Neural cell (in vitro differentiated cells): ENCODE results near the gene AKAP6. TPM values are rescaled to one million over a fixed set of nuclear protein-coding genes. Genes with fewer than 3 reads are reported as not detected.

Source experiments
- H2AFZ ChIP-seq: fragments of 200-600, 300-800 bp; sonication (generic), shearing (Covaris generic); 2 replicates; pipeline ENCODE4 v1.6.0; 2014; ENCODE audit warnings: low read depth, mild to moderate bottlenecking, antibody characterized with exemption, low read length, moderate library complexity
- H3F3A ChIP-seq: fragments of 200-600 bp; shearing (Covaris generic); 2 replicates; pipeline ENCODE4 v1.6.1; 2016; ENCODE audit warnings: mild to moderate bottlenecking, moderate library complexity, mixed read lengths, antibody characterized with exemption, low read length; ENCODE audit not compliant: insufficient read depth, poor library complexity, severe bottlenecking
- H3K27ac ChIP-seq: fragments of 200-600, 300-800 bp; sonication (generic), shearing (Covaris generic); 2 replicates; pipeline ENCODE4 v1.5.1; 2014; ENCODE audit warnings: mild to moderate bottlenecking, low read length, moderate library complexity
- H3K27me3 ChIP-seq: fragments of 300-800, 200-600 bp; sonication (generic), shearing (Covaris generic); 2 replicates; pipeline ENCODE4 v1.6.0; 2014; ENCODE audit warnings: mild to moderate bottlenecking, low read depth, low read length, moderate library complexity; ENCODE audit not compliant: insufficient read depth
- H3K36me3 ChIP-seq: fragments of 300-800, 200-600 bp; sonication (generic), shearing (Covaris generic); 2 replicates; pipeline ENCODE4 v1.5.1; 2014; ENCODE audit warnings: mild to moderate bottlenecking, antibody characterized with exemption, low read length, moderate library complexity; ENCODE audit not compliant: insufficient read depth
- H3K4me2 ChIP-seq: fragments of 300-800, 200-600 bp; sonication (generic), shearing (Covaris generic); 2 replicates; pipeline ENCODE4 v1.6.0; 2014; ENCODE audit warnings: mild to moderate bottlenecking, low read length
- H3K4me3 ChIP-seq: fragments of 300-800, 200-600 bp; sonication (generic), shearing (Covaris generic); 2 replicates; pipeline ENCODE4 v1.5.1; 2014; ENCODE audit warnings: mild to moderate bottlenecking, low read length, moderate library complexity
- H3K79me2 ChIP-seq: fragments of 200-600 bp; shearing (Covaris generic); replicated peaks from 2 replicates; pipeline ENCODE4 v1.6.0; 2014; ENCODE audit warnings: mild to moderate bottlenecking, low read length, moderate library complexity; ENCODE audit not compliant: insufficient read depth
- H3K9ac ChIP-seq: fragments of 300-800, 200-600 bp; sonication (generic), shearing (Covaris generic); 2 replicates; pipeline ENCODE4 v1.6.1; 2016; ENCODE audit warnings: mild to moderate bottlenecking, low read length, mixed read lengths
- H3K9me2 ChIP-seq: fragments of 200-600 bp; shearing (Covaris generic); 2 replicates; pipeline ENCODE4 v1.6.1; 2016; ENCODE audit warnings: mild to moderate bottlenecking, low read length, mixed read lengths; ENCODE audit not compliant: insufficient read depth
- H3K9me3 ChIP-seq: fragments of 200-600, 300-800 bp; sonication (generic), shearing (Covaris generic); 2 replicates; pipeline ENCODE4 v1.6.1; 2016; ENCODE audit warnings: mild to moderate bottlenecking, mixed run types, low read length, moderate library complexity, mixed read lengths
- H4K20me1 ChIP-seq: fragments of 200-600 bp; shearing (Covaris generic); 2 replicates; pipeline ENCODE4 v1.6.1; 2016; ENCODE audit warnings: mild to moderate bottlenecking, mixed run types; ENCODE audit not compliant: insufficient read depth
- EP300 ChIP-seq: fragments of 450-650 bp; conservative IDR thresholded peaks from 2 replicates; pipeline ENCODE4 v1.6.1; 2014; ENCODE audit warnings: antibody characterized with exemption, mild to moderate bottlenecking, moderate library complexity; ENCODE audit not compliant: poor library complexity, severe bottlenecking
- EZH2 ChIP-seq: fragments of 200-600, 300-800 bp; shearing (Covaris generic), sonication (generic); IDR thresholded peaks from 2 replicates; pipeline ENCODE4 v1.6.1; 2014; ENCODE audit warnings: antibody characterized with exemption, low read length, borderline replicate concordance, mild to moderate bottlenecking; ENCODE audit not compliant: insufficient read depth, poor library complexity, severe bottlenecking
- MXI1 ChIP-seq: fragments of 450-650 bp; conservative IDR thresholded peaks from 2 replicates; pipeline ENCODE4 v1.6.1; 2014; ENCODE audit warnings: antibody characterized with exemption, mild to moderate bottlenecking; ENCODE audit not compliant: poor library complexity, severe bottlenecking
- POLR2AphosphoS5 ChIP-seq: IDR thresholded peaks from 2 replicates; pipeline ENCODE4 v1.6.1; 2012
- RAD21 ChIP-seq: fragments of 450-650 bp; conservative IDR thresholded peaks from 2 replicates; pipeline ENCODE4 v1.6.1; 2014; ENCODE audit warnings: antibody characterized with exemption, mild to moderate bottlenecking, moderate library complexity
- SMC3 ChIP-seq: fragments of 450-650 bp; conservative IDR thresholded peaks from 2 replicates; pipeline ENCODE4 v1.6.1; 2014; ENCODE audit warnings: antibody characterized with exemption, mild to moderate bottlenecking, moderate library complexity; ENCODE audit not compliant: poor library complexity
- TAF1 ChIP-seq: IDR thresholded peaks from 2 replicates; pipeline ENCODE4 v1.6.1; 2012; ENCODE audit warnings: low read depth
- polyA plus RNA-seq: library from polyadenylated mRNA; depleted of rRNA; stranded (reverse); fragments of >200 nt; gene quantifications from 2 replicates; pipeline ENCODE4 v1.2.3, GENCODE V29; 2014
- TF ChIP-seq, protein P1 (sequence below): IDR thresholded peaks from 2 replicates; pipeline ENCODE4 v1.6.1; 2012; ENCODE audit warnings: borderline replicate concordance
- TF ChIP-seq, protein P2 (sequence below): fragments of 450-650 bp; IDR thresholded peaks from 2 replicates; pipeline ENCODE4 v1.5.1; 2014; ENCODE audit warnings: antibody characterized with exemption, mild to moderate bottlenecking, moderate library complexity; ENCODE audit not compliant: poor library complexity, severe bottlenecking

Gene AKAP6
- polyA plus RNA-seq, 1 donor from 2014 or later: 15.8 TPM

- TF ChIP-seq EZH2: no peak
- TF ChIP-seq SMC3: no peak
- no peak for TF ChIP-seq TAF1
- TF ChIP-seq POLR2AphosphoS5: no peak
- TF ChIP-seq, protein P1, sequence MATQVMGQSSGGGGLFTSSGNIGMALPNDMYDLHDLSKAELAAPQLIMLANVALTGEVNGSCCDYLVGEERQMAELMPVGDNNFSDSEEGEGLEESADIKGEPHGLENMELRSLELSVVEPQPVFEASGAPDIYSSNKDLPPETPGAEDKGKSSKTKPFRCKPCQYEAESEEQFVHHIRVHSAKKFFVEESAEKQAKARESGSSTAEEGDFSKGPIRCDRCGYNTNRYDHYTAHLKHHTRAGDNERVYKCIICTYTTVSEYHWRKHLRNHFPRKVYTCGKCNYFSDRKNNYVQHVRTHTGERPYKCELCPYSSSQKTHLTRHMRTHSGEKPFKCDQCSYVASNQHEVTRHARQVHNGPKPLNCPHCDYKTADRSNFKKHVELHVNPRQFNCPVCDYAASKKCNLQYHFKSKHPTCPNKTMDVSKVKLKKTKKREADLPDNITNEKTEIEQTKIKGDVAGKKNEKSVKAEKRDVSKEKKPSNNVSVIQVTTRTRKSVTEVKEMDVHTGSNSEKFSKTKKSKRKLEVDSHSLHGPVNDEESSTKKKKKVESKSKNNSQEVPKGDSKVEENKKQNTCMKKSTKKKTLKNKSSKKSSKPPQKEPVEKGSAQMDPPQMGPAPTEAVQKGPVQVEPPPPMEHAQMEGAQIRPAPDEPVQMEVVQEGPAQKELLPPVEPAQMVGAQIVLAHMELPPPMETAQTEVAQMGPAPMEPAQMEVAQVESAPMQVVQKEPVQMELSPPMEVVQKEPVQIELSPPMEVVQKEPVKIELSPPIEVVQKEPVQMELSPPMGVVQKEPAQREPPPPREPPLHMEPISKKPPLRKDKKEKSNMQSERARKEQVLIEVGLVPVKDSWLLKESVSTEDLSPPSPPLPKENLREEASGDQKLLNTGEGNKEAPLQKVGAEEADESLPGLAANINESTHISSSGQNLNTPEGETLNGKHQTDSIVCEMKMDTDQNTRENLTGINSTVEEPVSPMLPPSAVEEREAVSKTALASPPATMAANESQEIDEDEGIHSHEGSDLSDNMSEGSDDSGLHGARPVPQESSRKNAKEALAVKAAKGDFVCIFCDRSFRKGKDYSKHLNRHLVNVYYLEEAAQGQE: no peak
- TF ChIP-seq, protein P2, sequence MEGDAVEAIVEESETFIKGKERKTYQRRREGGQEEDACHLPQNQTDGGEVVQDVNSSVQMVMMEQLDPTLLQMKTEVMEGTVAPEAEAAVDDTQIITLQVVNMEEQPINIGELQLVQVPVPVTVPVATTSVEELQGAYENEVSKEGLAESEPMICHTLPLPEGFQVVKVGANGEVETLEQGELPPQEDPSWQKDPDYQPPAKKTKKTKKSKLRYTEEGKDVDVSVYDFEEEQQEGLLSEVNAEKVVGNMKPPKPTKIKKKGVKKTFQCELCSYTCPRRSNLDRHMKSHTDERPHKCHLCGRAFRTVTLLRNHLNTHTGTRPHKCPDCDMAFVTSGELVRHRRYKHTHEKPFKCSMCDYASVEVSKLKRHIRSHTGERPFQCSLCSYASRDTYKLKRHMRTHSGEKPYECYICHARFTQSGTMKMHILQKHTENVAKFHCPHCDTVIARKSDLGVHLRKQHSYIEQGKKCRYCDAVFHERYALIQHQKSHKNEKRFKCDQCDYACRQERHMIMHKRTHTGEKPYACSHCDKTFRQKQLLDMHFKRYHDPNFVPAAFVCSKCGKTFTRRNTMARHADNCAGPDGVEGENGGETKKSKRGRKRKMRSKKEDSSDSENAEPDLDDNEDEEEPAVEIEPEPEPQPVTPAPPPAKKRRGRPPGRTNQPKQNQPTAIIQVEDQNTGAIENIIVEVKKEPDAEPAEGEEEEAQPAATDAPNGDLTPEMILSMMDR: no peak
- no peak for TF ChIP-seq EP300
- no peak for TF ChIP-seq RAD21
- no peak for TF ChIP-seq MXI1
- Histone ChIP-seq H3F3A (no peaks in the 10 kb centered on the region), H3K36me3 (no peaks in the 10 kb centered on the region), H3K27me3 (no peaks in the 10 kb centered on the region), H3K79me2 (peaks cover 16% of the 10 kb centered on the region), H3K4me3 (no peak overlapping the region), H3K9me2 (no peaks in the 10 kb centered on the region), H3K27ac (no peak overlapping the region), H2AFZ (no peak overlapping the region), H4K20me1 (no peaks in the 10 kb centered on the region), H3K9me3 (no peaks in the 10 kb centered on the region), H3K4me2 (no peak overlapping the region), H3K9ac (no peak overlapping the region)
Observed at GRCh38 chr14:32509632-32510187, 180.6 kb downstream of the AKAP6 start.

DNA sequence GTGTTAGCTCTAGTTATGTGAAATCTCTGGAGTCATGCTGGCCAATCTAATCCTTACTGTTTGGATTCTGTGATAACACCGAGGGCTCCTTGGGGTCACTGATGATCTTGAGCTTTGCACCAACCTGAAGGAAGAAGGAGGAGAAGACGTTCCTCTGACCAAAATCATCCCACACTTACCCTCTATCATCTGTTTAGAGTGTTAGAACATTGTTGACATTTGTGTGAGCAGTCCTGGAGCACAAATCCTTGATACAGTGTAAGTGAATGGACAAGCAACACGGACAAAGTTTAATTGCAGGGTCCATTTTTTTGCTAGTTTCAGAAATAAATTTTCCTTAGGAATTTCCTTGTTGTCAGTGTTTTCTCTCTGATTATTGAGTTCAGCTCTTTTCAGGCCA lies 181.7 kb downstream of the AKAP6 start:
- Histone ChIP-seq H4K20me1 (no peaks in the 10 kb centered on the region), H3K27me3 (no peaks in the 10 kb centered on the region), H3K4me3 (no peak overlapping the region), H3K9ac (no peak overlapping the region), H3K9me3 (no peaks in the 10 kb centered on the region), H3K79me2 (peaks cover 11% of the 10 kb centered on the region), H3K4me2 (no peak overlapping the region), H2AFZ (no peak overlapping the region), H3K27ac (no peak overlapping the region), H3K36me3 (no peaks in the 10 kb centered on the region), H3K9me2 (no peaks in the 10 kb centered on the region), H3F3A (no peaks in the 10 kb centered on the region)
- TF ChIP-seq MXI1 (no peak), TAF1 (no peak)
- TF ChIP-seq, protein P1: no peak
